ENCODE data around the gene FGR. TPM values are rescaled to one million over a fixed set of nuclear protein-coding genes. Genes with fewer than 3 reads are reported as not detected.

FGR gene
- total and polyA plus RNA-seq, 2 donors (not counting 1 experiment from before 2014, with no cell fraction given): 57.0 to 295 TPM

- no peaks in the 10 kb centered on the region for H3K27me3 ChIP-seq (replicated peaks in 1 of 4; ENCODE audit: control extremely low read depth in 1 of 4, control insufficient read depth in 3 of 4, insufficient read depth in 4 of 4, low read length in 3 of 4)
- peaks cover 41% of the 10 kb centered on the region for H3K4me1 Mint-ChIP-seq
- no peaks in the 10 kb centered on the region for H3K27me3 Mint-ChIP-seq
- ATAC-seq (ENCODE audit: low read depth) (no peak), DNase-seq (no peak)
- no peak overlapping the region for H3K27ac ChIP-seq (ENCODE audit: low read length in 2 of 2)
- H2AFZ ChIP-seq (ENCODE audit: insufficient read depth, low read depth, low read length, poor library complexity, severe bottlenecking): no peak overlapping the region
- peaks cover 94% of the 10 kb centered on the region for H3K79me2 ChIP-seq (ENCODE audit: control insufficient read depth, insufficient read depth, low read length)
- no peak overlapping the region for H3K27ac Mint-ChIP-seq
- no peak overlapping the region for H3K4me3 ChIP-seq (ENCODE audit: control extremely low read depth in 1 of 5, extremely low read depth in 1 of 5, insufficient read depth in 1 of 5, low read depth in 2 of 5, low read length in 4 of 5)
- WGBS (ENCODE audit: insufficient coverage): 4% methylated on average over 6 of the region's 6 CpGs
- no peaks in the 10 kb centered on the region for H3K9me3 Mint-ChIP-seq (ENCODE audit: insufficient read depth)
- peak overlapping the region; percentile 18 for H3K4me2 ChIP-seq (replicated peaks; ENCODE audit: low read depth, low read length, poor library complexity, severe bottlenecking)
- peaks cover 60 to 81% of the 10 kb centered on the region in 2 donors for H3K4me1 ChIP-seq (ENCODE audit: control insufficient read depth in 2 of 2, insufficient read depth in 2 of 2, low read length in 2 of 2)
- H3K4me3 Mint-ChIP-seq: peak overlapping the region; percentile 13
- peaks cover 78% of the 10 kb centered on the region for H4K20me1 ChIP-seq (ENCODE audit: control insufficient read depth, insufficient read depth, low read length, poor library complexity, severe bottlenecking)
- POLR2A ChIA-PET: no interaction called here
- intact Hi-C loops (cut with micrococcal nuclease): no loop called here
- no peaks in the 10 kb centered on the region for H3K36me3 ChIP-seq (replicated peaks in 1 of 2; ENCODE audit: control extremely low read depth in 1 of 2, control insufficient read depth in 1 of 2, extremely low read depth in 1 of 2, insufficient read depth in 2 of 2, low read length in 1 of 2)
- H3K9ac ChIP-seq (ENCODE audit: low read length): no peak overlapping the region
- TF ChIP-seq EZH2 (IDR thresholded peaks at IDR 0.05; ENCODE audit: borderline replicate concordance, insufficient read depth, low read depth, low read length, poor library complexity, severe bottlenecking): no peak
- no peak for TF ChIP-seq CTCF (IDR thresholded peaks at IDR 0.05)
- CTCF ChIA-PET: interaction anchor here (0.6 to 9.8 kb wide), 6 partner anchors 9 to 241 kb away, joined by 3 to 135 read pairs (median 3); no protein-coding TSS in a partner anchor
- H3K9me3 ChIP-seq (ENCODE audit: control extremely low read depth in 1 of 3, control insufficient read depth in 2 of 3, insufficient read depth in 1 of 3, low read length in 2 of 3): no peaks in the 10 kb centered on the region
Measured at GRCh38 chr1:27598902-27599528, 36.0 kb downstream of the FGR start.

- peaks cover 95% of the 10 kb centered on the region for H3K79me2 ChIP-seq (ENCODE audit: control insufficient read depth, insufficient read depth, low read length)
- Mint-ChIP-seq H3K27ac (no peak overlapping the region), H3K4me3 (no peak overlapping the region), H3K4me1 (peaks cover 37% of the 10 kb centered on the region), H3K27me3 (no peaks in the 10 kb centered on the region), H3K9me3 (ENCODE audit: insufficient read depth) (no peaks in the 10 kb centered on the region)
- H3K4me3 ChIP-seq (ENCODE audit: control extremely low read depth in 1 of 5, extremely low read depth in 1 of 5, insufficient read depth in 1 of 5, low read depth in 2 of 5, low read length in 4 of 5): no peak overlapping the region
- ATAC-seq (ENCODE audit: low read depth) (no peak), DNase-seq (no peak)
- no peaks in the 10 kb centered on the region for H3K9me3 ChIP-seq (ENCODE audit: control extremely low read depth in 1 of 3, control insufficient read depth in 2 of 3, insufficient read depth in 1 of 3, low read length in 2 of 3)
- peaks cover 60 to 81% of the 10 kb centered on the region in 2 donors for H3K4me1 ChIP-seq (ENCODE audit: control insufficient read depth in 2 of 2, insufficient read depth in 2 of 2, low read length in 2 of 2)
- peak overlapping the region; percentile 54 for H3K4me2 ChIP-seq (replicated peaks; ENCODE audit: low read depth, low read length, poor library complexity, severe bottlenecking)
- intact Hi-C loops (cut with micrococcal nuclease): no loop called here
- peak overlapping the region in 1 of 2 donors; percentile 48 for H3K27ac ChIP-seq (ENCODE audit: low read length in 2 of 2)
- H4K20me1 ChIP-seq (ENCODE audit: control insufficient read depth, insufficient read depth, low read length, poor library complexity, severe bottlenecking): peaks cover 84% of the 10 kb centered on the region
- peaks cover 0 to 5% of the 10 kb centered on the region in 2 experiments for H3K36me3 ChIP-seq (replicated peaks in 1 of 2; ENCODE audit: control extremely low read depth in 1 of 2, control insufficient read depth in 1 of 2, extremely low read depth in 1 of 2, insufficient read depth in 2 of 2, low read length in 1 of 2)
- ChIA-PET CTCF (interaction anchor here (0.6 to 1.1 kb wide), 2 partner anchors 202 to 241 kb away, joined by 3 to 4 read pairs; no protein-coding TSS in a partner anchor), POLR2A (no interaction called here)
- no peak for TF ChIP-seq EZH2 (IDR thresholded peaks at IDR 0.05; ENCODE audit: borderline replicate concordance, insufficient read depth, low read depth, low read length, poor library complexity, severe bottlenecking)
- no peak for TF ChIP-seq CTCF (IDR thresholded peaks at IDR 0.05)
- no peaks in the 10 kb centered on the region for H3K27me3 ChIP-seq (replicated peaks in 1 of 4; ENCODE audit: control extremely low read depth in 1 of 4, control insufficient read depth in 3 of 4, insufficient read depth in 4 of 4, low read length in 3 of 4)
- no peak overlapping the region for H2AFZ ChIP-seq (ENCODE audit: insufficient read depth, low read depth, low read length, poor library complexity, severe bottlenecking)
- H3K9ac ChIP-seq (ENCODE audit: low read length): no peak overlapping the region
- 25% methylated on average over 2 of the region's 3 CpGs for WGBS (ENCODE audit: insufficient coverage)
Measured at GRCh38 chr1:27598295-27598687, 36.7 kb downstream of the FGR start.
